GM19099 (cell line): ENCODE results near the gene AP1B1.

Experiments
- POLR2A ChIP-seq: IDR thresholded peaks from 3 replicates; pipeline ENCODE4 v1.6.1; 2011; ENCODE audit warnings: low read depth; ENCODE audit not compliant: insufficient read length; ENCODE audit errors: extremely low read depth

AP1B1 gene

DNA sequence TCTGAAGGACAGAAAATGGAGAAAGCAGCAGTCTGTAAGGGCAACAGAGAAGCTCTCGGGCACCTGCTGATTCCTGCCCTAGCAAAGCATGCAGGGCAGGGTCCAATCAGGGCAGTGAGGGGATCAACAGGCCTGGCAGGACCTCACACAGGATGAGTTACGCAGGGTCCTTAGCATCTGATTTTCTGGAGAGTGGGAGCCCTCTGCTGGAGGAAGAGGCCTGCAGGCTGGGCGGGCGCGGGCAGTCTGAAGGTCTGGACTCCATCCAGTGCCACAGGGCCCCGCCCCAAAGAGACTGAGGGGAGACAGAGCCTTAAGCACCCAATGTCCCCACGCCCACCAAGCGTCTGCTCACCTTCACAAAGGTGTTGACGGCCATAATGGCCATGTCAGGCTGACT is 28.9 kb downstream of the AP1B1 start:
- no peak for TF ChIP-seq POLR2A

DNA sequence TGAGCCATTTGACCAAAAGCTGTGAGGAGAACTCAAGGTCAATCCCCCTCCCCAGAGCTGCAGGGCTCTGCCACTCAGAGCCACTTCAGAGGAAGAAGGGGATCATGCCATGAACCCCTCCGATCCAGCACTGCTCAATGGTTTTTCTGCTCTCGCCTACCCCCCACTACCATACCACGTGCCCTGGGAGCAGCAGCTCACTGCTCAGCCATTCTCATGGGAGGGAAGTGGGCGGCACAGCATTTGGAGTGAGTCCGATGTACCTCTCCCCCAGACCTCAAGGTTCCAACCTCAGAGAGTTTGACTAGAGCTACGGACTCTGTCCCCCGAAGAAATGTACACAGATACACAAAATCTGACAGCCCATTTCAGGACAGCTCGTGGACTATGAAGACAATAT is 34.5 kb downstream of the AP1B1 start:
- TF ChIP-seq POLR2A, result no peak

DNA sequence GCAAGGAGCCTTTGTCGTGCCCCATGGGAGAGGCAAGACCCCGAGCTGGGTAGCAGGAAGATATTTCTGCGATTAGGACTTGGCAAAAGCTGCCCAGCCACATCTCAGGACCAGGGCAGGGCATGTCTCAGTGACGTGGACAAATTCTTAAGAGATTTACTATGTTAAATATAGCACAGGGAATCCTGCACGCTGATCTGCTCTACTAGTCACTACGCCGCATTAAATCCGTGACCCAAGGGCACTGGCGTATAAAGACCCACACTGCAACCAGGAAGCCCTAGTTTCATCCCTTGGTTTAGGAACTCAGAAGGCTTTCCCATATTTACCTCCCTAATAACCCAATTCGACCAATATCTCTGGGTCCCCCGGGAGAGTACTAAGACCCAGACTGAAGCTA is 35.1 kb downstream of the AP1B1 start:
- no peak for TF ChIP-seq POLR2A

DNA sequence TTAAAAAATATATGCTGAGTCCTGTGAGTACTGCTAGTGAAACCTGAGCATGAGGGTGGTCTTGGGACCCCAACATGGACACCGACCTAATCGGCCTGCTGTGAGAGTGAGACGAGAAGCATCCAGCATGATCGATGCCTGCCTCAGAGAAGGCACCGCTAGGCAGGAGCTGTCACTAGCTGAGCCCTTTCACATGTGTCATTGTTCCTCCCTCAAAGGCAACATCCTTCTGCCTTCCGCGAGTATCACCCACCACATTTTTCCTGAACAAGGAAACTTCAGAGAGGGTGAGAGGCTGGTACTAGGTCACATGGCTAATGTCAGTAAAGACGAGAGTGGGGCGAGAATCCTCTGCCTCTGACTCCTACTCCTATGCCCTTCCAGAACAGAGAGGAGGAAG is 35.6 kb downstream of the AP1B1 start:
- no peak for TF ChIP-seq POLR2A

DNA sequence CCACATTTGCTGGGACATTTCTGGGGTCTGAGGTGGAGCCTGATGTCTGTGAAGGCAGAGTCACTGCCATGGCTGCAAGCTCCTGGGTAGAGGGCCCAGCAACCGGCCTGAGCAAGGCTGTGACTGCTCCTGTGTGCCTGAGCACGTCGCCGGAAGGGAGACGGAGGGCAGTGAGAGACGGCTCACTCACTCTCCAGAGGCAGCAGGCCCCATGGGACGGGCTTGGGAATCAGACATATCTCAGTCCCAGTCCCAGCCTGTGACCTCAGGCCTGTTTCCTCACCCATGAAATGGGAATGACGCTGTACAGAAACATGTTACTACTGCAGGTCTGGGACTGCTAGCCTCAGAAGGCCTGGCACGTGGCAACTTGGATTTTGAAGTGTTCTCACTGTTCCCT is 36.5 kb downstream of the AP1B1 start:
- TF ChIP-seq POLR2A, result no peak

DNA sequence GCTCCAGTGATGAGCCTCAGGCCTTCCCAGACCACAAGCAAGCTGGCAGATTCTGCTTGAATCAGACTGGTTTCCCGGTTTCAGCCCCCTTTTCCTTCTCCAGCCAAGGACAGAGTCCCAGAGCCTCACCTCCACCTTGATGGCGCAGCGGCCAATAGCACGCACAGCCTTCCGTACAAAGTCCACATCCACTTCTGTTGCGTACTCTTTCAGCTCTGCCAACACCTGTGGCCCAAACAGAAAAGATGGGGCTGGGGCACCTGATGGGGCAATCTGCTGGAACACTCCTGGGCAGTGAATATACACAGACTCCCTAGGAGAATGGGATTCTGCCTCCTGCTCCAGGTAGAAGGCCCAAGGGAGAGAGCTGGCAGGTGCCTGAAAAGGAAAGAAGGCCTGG is 37.3 kb downstream of the AP1B1 start:
- TF ChIP-seq POLR2A, result no peak

DNA sequence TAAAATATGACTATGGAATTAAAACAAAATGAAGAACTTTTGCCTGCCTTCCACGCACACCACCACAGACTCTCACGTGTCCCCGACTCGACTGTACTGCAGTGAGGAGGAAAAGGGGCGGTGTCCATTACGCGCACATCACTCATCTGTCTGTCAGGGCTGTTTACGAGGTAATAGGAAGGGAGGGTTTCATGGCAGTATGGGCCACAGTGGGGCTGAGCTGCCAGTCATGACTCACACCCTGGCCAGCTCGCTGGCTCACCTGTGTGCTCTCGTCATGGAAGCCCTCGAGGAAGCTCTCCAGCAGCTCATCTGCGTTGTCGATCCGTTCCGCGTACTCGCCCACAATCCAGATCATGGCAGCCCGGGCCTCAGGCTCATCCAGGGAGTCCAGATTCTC is 39.4 kb downstream of the AP1B1 start:
- TF ChIP-seq POLR2A, result no peak

DNA sequence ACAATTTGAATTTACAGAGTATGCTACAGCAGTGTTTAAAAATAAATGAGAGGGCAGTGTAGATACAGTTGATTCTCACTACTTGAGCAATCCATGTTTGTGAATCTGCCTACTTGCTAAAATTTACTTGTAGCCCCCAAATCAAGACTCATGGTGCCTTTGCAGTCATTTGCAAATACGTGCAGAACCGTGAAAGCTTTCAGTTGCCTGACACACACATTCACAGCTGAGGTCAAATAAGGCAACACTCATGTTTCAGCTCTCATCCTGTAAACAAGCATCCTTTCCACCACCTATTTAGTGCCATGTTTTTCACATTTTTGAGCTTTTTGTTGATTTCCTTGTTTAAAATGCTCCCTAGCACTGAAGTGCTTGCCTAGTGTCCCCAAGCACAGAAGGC is 40.3 kb downstream of the AP1B1 start:
- no peak for TF ChIP-seq POLR2A

DNA sequence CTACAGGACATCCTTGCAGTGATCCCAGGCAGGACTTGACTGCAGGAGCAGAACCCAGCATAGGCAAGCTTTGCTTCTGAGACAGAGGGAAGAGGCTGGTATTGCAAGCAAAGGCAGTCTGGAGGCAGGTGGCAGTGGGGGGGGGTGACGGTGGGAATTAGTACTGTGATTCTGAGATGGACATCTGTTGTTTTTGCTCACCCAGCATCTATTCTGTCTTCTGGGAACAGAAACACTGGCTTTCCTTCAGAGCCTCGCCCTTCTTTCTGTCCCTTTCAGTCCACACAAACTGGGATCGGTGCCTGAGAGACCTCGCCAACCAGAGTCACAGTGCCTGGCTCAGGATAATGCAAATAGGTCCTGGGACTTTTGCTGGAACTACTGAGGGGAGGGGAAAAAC is 41.7 kb downstream of the AP1B1 start:
- TF ChIP-seq POLR2A, result no peak

DNA sequence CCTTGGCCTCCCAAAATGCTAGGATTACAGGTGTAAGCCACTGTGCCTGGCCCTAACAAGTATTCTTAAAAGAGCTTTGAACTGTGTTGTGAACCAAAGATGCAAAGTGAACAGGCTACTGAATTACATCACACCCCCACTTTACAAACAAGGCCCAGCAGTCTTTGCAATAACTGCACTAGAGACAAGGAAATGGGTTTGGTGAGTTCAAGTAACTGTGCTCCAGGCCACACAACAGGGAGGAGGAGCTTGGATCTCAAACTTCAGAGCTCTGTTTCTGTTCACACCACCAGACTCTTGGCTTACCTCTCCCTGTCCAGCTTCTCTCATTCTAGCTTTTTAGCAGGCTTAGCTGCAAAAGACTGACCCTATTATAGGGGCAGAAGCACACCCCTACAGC is 42.4 kb downstream of the AP1B1 start:
- no peak for TF ChIP-seq POLR2A

DNA sequence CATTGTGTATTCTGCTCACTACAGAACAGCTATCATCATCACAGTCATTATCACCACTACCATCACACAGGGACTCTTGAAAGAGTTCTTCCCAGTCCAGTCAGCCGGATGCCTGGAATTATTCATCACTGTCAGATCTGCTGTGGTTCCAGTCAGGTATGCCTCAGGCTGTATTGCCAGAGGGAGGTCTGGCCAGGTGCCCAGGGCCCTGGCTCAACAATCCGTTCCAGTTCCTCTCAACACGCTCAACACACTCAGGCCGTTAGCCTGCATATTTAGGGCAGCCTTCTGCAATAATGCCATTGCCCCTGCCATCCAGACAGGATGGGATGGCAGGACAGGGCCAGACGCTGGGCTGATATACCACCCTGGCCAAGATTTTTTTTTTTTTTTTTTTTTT is 44.2 kb downstream of the AP1B1 start:
- no peak for TF ChIP-seq POLR2A

DNA sequence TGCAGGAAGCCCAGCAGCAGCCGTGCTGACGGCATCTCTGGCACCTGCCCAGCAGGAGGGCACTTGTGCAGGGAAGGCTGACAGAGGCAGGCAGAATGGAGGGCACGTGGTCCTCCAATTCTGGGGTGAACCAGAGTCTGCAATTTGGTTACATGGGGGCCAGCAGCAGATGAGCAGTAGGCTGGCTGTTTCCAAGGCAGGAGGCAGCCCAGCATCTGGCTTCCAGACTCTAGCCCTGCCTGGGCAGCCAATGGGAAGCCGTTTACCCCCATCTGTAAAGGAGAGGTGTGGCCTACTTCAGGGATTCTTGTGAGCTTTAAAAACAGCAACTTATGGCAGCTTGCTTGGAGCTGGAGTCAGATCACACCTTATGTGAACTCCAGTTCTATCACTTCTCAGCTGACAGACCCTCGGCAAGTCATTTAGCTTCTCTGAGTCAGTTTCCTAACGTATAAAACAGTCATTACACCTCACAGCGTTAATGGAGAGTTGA is 45.0 kb downstream of the AP1B1 start:
- TF ChIP-seq POLR2A, result no peak

DNA sequence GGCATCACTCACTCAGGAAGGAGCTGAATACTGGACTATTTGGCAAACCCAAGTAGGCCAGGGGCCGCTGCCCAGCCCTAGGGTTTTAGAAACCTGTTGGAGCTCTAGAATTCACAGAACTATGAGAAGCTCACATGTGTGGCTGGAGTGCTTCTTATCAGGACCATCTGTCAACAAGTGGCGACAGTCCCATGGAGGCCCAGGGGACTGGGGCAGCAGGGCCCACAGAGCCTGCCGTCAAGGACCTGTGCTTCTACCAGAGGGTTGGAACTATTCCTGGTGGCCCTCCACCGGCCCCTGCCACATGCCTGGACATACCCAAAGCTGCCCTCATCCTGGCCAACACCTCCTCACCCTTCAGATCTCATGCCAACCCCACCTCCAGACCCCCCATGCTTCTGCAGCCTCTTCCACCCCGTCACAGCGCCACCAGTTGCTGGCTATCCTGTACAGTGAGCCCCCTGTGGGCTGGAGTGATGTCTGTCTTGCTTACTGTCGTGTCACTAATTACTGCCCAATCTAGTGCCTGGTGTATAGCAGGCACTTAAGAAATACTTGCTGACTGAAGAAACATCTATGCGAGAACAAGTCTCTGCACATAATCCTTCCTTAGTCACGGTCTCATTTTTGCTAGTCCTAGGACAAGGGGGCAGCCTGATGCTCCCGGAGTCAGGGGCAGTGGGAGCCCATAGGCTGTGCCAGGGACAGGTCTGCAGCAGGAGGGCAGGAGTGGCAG is 45.6 kb downstream of the AP1B1 start:
- TF ChIP-seq POLR2A, result no peak

DNA sequence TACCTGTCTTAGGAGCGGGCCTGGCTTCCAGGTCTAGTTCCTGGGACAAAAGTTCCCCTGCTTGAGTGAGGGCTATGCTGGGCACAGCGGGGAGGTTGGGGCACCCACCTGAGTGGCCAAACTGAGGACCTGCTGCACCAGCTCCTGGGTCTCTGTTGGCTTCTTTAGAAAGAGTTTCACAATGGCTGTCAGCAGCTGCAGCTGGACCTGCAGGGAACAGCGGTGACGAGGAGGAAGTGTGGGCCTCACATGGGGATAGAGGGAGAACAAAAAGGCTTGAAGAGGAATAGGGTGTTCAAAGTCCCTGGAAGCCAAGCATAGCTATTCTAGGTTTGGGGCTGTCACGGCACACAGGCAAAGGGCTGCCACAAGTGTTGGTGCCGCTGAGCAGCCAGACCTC is 46.2 kb downstream of the AP1B1 start:
- no peak for TF ChIP-seq POLR2A

DNA sequence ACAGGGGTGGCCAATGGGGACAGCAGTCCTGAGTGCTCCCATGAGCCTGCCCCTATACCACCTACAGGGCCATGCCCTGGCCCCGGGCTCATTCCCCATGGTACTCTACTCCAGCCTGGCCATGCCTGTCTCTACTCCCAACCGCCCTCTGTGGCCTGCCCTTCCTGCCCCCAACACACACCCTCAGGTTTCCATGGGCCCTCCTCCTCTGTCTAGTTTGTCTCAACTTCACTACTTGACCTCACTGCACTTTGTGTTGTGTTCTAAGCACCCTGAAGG is 46.6 kb downstream of the AP1B1 start:
- TF ChIP-seq POLR2A, result no peak

DNA sequence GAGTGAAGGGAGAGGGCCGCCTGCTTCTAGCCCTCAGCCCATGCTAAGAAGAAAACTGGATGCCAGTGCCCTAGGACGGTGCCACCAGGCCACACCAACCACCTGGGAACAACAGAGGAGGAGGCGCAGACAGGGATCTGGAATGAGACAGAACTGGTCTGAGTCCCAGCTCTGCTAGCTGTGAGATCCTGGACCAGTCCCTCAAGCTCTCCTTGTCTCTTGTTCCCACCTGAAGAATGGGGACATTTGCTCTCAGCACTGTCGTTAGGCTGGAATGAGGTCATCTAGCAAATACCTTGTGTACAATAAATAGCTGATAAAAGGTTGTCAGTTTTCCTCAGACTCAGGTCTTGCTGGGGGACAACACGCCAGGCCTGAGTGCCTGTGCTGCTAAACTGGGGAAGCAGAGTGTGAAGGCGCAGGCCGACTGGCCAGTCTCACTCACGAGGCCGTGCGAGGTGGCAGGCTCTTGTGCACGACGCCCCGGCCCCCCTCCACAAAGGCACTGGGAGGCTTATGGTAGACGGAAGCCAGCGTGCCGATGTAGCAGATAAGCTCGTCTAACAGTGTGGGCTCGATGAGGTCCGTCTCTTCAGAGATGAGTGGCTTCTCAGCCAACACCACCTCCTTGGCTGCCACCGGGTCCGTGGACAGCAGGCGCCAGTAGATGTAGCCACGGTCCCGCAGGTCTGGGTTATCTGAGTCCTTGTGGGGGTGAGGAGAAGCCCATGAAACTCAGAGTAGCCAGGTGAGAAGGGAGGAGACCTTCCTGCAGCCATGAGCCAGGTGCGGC is 47.1 kb downstream of the AP1B1 start:
- TF ChIP-seq POLR2A, result no peak
